ENCODE results near the gene S100B.
A peak's percentile ranks its signal among the peaks of the same experiment; 100 is the strongest.

S100B gene

DNA sequence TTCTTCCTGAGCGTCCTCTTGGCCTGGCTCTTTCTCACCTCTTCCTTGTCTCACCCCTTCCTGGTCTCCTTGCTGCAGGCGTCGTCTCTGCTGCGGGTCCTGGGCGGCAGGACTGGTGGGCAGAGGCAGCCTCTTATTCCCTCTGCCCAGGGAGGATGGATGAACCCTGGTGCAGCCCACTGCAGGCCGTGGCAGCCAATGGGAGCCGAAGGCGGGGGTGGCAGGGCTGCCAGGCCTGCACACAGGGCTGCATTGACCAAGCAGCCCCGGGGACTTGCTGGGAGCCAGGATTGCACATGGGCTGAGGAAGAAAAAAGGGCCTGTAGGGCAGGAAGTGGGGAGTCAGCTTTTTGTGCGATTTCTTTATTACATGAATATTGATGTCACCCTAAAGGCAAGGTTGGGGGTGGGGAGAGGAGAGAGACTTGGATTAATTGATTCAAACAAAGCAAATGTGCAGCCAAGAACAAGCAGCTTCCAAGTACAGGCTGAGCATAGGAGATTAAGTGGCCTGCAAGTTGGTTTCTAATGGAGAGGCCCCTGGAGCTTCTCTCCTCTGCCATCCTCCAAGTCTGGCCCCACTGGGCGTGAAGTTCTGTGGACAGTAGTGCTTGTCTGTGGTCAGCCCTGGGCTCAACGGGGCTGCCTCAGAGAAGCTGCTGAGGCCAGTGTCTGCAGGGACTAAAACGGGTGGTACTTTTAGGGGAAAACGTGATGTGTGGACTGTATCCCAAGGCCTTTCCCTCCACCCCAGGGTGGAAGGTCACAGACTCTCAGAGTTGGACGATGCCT lies at the start of gene S100B:
Gene S100B, minus strand, starts transcription at position 108 of the 792 bp plus-strand sequence. CDS start 2,667 bp downstream, outside the sequence.
- TF ChIP-seq POLR2A (IDR thresholded peaks at IDR 0.05; ENCODE audit: low read length), result no peak
- no peak for TF ChIP-seq GATA1 (IDR thresholded peaks at IDR 0.05; ENCODE audit: low read depth, low read length)
- no peak for DNase-seq

GRCh38 chr21:46651121-46651520 lies 46.2 kb upstream of the S100B start:
- no peak for DNase-seq
- TF ChIP-seq GATA1 (IDR thresholded peaks at IDR 0.05; ENCODE audit: low read depth, low read length), result no peak

- no peak for TF ChIP-seq GATA1 (IDR thresholded peaks at IDR 0.05; ENCODE audit: low read depth, low read length)
- TF ChIP-seq POLR2A (IDR thresholded peaks at IDR 0.05; ENCODE audit: low read length), result no peak
- no peak for DNase-seq
Measured at GRCh38 chr21:46650476-46651098, 45.7 kb upstream of the S100B start.

DNA sequence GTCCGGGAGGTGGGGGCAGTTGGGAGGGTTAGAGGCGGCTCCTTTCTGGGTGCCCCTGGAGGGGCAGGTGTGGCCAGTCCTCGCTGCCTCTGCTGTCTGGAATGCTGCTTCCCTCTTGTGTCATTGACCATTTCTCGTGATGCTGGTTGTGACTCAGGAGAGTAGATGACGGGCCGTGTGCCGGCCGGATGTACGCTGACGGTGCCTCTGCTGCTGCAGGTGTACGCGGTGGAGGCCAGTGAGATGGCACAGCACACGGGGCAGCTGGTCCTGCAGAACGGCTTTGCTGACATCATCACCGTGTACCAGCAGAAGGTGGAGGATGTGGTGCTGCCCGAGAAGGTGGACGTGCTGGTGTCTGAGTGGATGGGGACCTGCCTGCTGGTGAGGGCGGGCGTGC lies 44.5 kb upstream of the S100B start:
- no peak for TF ChIP-seq POLR2A (IDR thresholded peaks at IDR 0.05; ENCODE audit: low read length)
- no peak for TF ChIP-seq GATA1 (IDR thresholded peaks at IDR 0.05; ENCODE audit: low read depth, low read length)
- DNase-seq, result no peak

GRCh38 chr21:46648539-46648938 lies 43.7 kb upstream of the S100B start:
- TF ChIP-seq POLR2A (IDR thresholded peaks at IDR 0.05; ENCODE audit: low read length) (no peak), GATA1 (IDR thresholded peaks at IDR 0.05; ENCODE audit: low read depth, low read length) (no peak)
- no peak for DNase-seq

- TF ChIP-seq POLR2A (IDR thresholded peaks at IDR 0.05; ENCODE audit: low read length) (no peak), GATA1 (IDR thresholded peaks at IDR 0.05; ENCODE audit: low read depth, low read length) (no peak)
- DNase-seq, result no peak
Measured at GRCh38 chr21:46646541-46647154, 41.8 kb upstream of the S100B start.

DNA sequence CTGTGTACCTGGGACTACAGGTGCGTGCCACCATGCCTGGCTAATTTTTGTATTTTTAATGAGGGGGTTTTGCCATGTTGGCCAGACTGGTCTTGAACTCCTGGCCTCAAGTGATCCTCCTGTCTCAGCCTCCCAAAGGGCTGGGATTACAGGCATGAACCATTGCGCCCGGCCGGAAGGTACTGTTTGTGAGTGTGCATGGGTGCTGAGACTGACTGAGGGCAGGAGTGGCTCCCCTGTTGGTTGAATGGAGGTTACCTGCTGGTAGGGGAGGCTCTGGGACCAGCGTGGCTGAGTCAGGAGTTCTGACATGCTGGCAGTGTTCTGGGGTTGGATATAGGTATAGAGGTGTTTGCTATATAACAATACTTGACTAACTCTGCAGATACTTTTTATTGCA lies 41.0 kb upstream of the S100B start:
- TF ChIP-seq POLR2A (IDR thresholded peaks at IDR 0.05; ENCODE audit: low read length), result no peak
- TF ChIP-seq GATA1 (IDR thresholded peaks at IDR 0.05; ENCODE audit: low read depth, low read length), result no peak
- no peak for DNase-seq

- no peak for TF ChIP-seq GATA1 (IDR thresholded peaks at IDR 0.05; ENCODE audit: low read depth, low read length)
- no peak for TF ChIP-seq POLR2A (IDR thresholded peaks at IDR 0.05; ENCODE audit: low read length)
- DNase-seq, result no peak
Measured at GRCh38 chr21:46643379-46644177, 38.7 kb upstream of the S100B start.

GRCh38 chr21:46641656-46642055 lies 36.8 kb upstream of the S100B start:
- no peak for DNase-seq
- no peak for TF ChIP-seq POLR2A (IDR thresholded peaks at IDR 0.05; ENCODE audit: low read length)
- TF ChIP-seq GATA1 (IDR thresholded peaks at IDR 0.05; ENCODE audit: low read depth, low read length), result no peak

GRCh38 chr21:46639489-46640386 lies 34.9 kb upstream of the S100B start:
- TF ChIP-seq POLR2A (IDR thresholded peaks at IDR 0.05; ENCODE audit: low read length) (no peak), GATA1 (IDR thresholded peaks at IDR 0.05; ENCODE audit: low read depth, low read length) (no peak)

GRCh38 chr21:46637952-46638746 lies 33.3 kb upstream of the S100B start:
- peak; percentile 58 to 62 for DNase-seq

More at GRCh38 chr21:46639489-46640386, 34.9 kb upstream of the S100B start:
- peak; percentile 29 to 39 for DNase-seq

More at GRCh38 chr21:46637952-46638746, 33.3 kb upstream of the S100B start:
- TF ChIP-seq POLR2A (IDR thresholded peaks at IDR 0.05; ENCODE audit: low read length), result no peak
- no peak for TF ChIP-seq GATA1 (IDR thresholded peaks at IDR 0.05; ENCODE audit: low read depth, low read length)

All from erythroblast (primary cell).